Ascending aorta (tissue), 2 donors: ENCODE data around the gene BMS1. TPM values are rescaled to one million over a fixed set of nuclear protein-coding genes. Genes with fewer than 3 reads are reported as not detected.

Experiments
- DNase-seq, 2 donors: peaks; one replicate each; pipeline ENCODE4 v3.0.0-alpha.2; 2019; ENCODE audit warnings: low spot score in 2 of 2
- H3K27ac ChIP-seq, 2 donors: fragments of 200-600 bp; sonication (generic); one replicate each; pipeline ENCODE4 v1.5.1; 2016 to 2017; ENCODE audit warnings: mild to moderate bottlenecking in 1 of 2
- H3K27me3 ChIP-seq: fragments of 200-600 bp; sonication (generic); one replicate; pipeline ENCODE4 v1.5.1; 2017
- H3K36me3 ChIP-seq, 2 donors: fragments of 200-600 bp; sonication (generic); one replicate each; pipeline ENCODE4 v1.5.1; 2016
- H3K4me1 ChIP-seq, 2 donors: fragments of 200-600 bp; sonication (generic); one replicate each; pipeline ENCODE4 v1.5.1; 2016 to 2017; ENCODE audit warnings: mild to moderate bottlenecking in 1 of 2
- H3K4me3 ChIP-seq, 2 donors: fragments of 200-600 bp; sonication (generic); one replicate each; pipeline ENCODE4 v1.5.1; 2016 to 2017; ENCODE audit warnings: mild to moderate bottlenecking in 1 of 2
- H3K9me3 ChIP-seq, 2 donors: fragments of 200-600 bp; sonication (generic); one replicate each; pipeline ENCODE4 v1.5.1; 2016
- CTCF ChIP-seq, 3 experiments: fragments of 200-600 bp in 2 of 3; fragments of 450-650 bp in 1 of 3; sonication (generic) in 2 of 3; IDR thresholded peaks; one replicate each; pipeline ENCODE4 v1.5.1; 2016 to 2019; ENCODE audit warnings: antibody characterized with exemption in 3 of 3, mild to moderate bottlenecking in 1 of 3, moderate library complexity in 1 of 3
- intact Hi-C: fragments of 100-400 bp; cut with DNase I; formaldehyde crosslinking; loops from one replicate; pipeline ENCODE4 v1.15.1; 2023
- total RNA-seq: library from RNA; depleted of rRNA; stranded (reverse); fragments of >200 nt; gene quantifications from one replicate; pipeline ENCODE4 v1.1.0, GENCODE V29; 2016

Gene BMS1
- total RNA-seq, 1 donor from 2014 or later, result 6.2 TPM

- TF ChIP-seq CTCF (IDR thresholded peaks at IDR 0.05), result no peak
- Histone ChIP-seq H3K27ac (no peak overlapping the region), H3K27me3 (no peaks in the 10 kb centered on the region), H3K36me3 (no peaks in the 10 kb centered on the region), H3K4me1 (no peaks in the 10 kb centered on the region), H3K9me3 (no peaks in the 10 kb centered on the region), H3K4me3 (no peak overlapping the region)
- DNase-seq, result no peak
- intact Hi-C loops, result no loop called here
Observed at GRCh38 chr10:42876476-42876875, 93.9 kb downstream of the BMS1 start.

- H3K4me3 ChIP-seq, result no peak overlapping the region
- no peaks in the 10 kb centered on the region for H3K36me3 ChIP-seq
- H3K27me3 ChIP-seq, result no peaks in the 10 kb centered on the region
- no peak for TF ChIP-seq CTCF (IDR thresholded peaks at IDR 0.05)
- DNase-seq, result no peak
- intact Hi-C loops, result no loop called here
- H3K9me3 ChIP-seq, result no peaks in the 10 kb centered on the region
- no peak overlapping the region for H3K27ac ChIP-seq
- no peaks in the 10 kb centered on the region for H3K4me1 ChIP-seq
Observed at GRCh38 chr10:42876945-42877344, 94.3 kb downstream of the BMS1 start.

- H3K36me3 ChIP-seq, result no peaks in the 10 kb centered on the region
- peaks cover 0 to 1% of the 10 kb centered on the region in 2 donors for H3K9me3 ChIP-seq
- no peak for DNase-seq
- TF ChIP-seq CTCF (IDR thresholded peaks at IDR 0.05), result no peak
- H3K4me3 ChIP-seq, result no peak overlapping the region
- H3K27ac ChIP-seq, result no peak overlapping the region
- H3K4me1 ChIP-seq, result no peaks in the 10 kb centered on the region
- intact Hi-C loops, result no loop called here
- H3K27me3 ChIP-seq, result no peaks in the 10 kb centered on the region
Observed at GRCh38 chr10:42877496-42878030, 95.0 kb downstream of the BMS1 start.

- DNase-seq, result no peak
- Histone ChIP-seq H3K27me3 (no peaks in the 10 kb centered on the region), H3K27ac (no peak overlapping the region), H3K4me3 (no peak overlapping the region), H3K4me1 (no peaks in the 10 kb centered on the region), H3K36me3 (no peaks in the 10 kb centered on the region), H3K9me3 (peaks cover 0 to 4% of the 10 kb centered on the region in 2 donors)
- TF ChIP-seq CTCF (IDR thresholded peaks at IDR 0.05), result no peak
- intact Hi-C loops, result no loop called here
Observed at GRCh38 chr10:42878134-42878820, 95.7 kb downstream of the BMS1 start.

GRCh38 chr10:42878821-42879195 lies 96.2 kb downstream of the BMS1 start:
- Histone ChIP-seq H3K27ac (no peak overlapping the region), H3K27me3 (no peaks in the 10 kb centered on the region), H3K9me3 (peaks cover 0 to 4% of the 10 kb centered on the region in 2 donors), H3K36me3 (no peaks in the 10 kb centered on the region), H3K4me1 (no peaks in the 10 kb centered on the region), H3K4me3 (no peak overlapping the region)
- no peak for TF ChIP-seq CTCF (IDR thresholded peaks at IDR 0.05)
- DNase-seq, result no peak
- intact Hi-C loops, result no loop called here
